Astrocyte of the cerebellum (primary cell): ENCODE measurements around the gene LEKR1.
"Not testable (repeated sequence)": the region's sequence is repeated elsewhere in the genome, so short reads cannot be mapped to it uniquely, and the experiment has no call there.

Experiments used
- DNase-seq: peaks from one replicate; pipeline ENCODE4 v3.0.0-alpha.2; 2011; ENCODE audit warnings: low read depth
- H3K4me3 ChIP-seq: 2 replicates; pipeline ENCODE4 v1.5.1; 2011; ENCODE audit warnings: mild to moderate bottlenecking, low read depth, low read length, moderate library complexity
- in situ Hi-C: cut with HindIII; loops from 2 replicates; pipeline ENCODE4 v1.10.0; 2017; ENCODE audit warnings: low sequenced_read_pairs
- TF ChIP-seq, protein P1 (sequence below): IDR thresholded peaks from 2 replicates; pipeline ENCODE4 v1.5.1; 2012; ENCODE audit warnings: low read length, low read depth, moderate library complexity, mild to moderate bottlenecking; ENCODE audit errors: missing control alignments

LEKR1 gene

DNA sequence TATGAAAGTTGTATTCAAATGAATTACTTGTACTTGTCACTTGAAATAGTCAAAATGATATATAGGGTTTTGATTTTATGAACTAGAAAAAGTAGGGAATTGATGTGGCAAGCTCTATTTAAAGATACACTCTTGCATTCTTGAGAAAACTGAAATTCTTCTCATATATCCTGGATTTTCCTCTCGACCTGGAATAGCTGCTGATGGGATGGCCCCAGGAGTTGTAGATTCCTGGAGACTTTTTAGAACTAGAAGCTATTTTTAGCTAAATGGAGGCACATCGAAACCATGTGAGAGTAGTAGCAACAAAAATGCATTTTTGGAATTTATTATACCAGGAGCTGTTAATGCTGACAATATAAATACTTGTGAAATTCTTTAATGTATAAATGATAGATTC is 125.9 kb downstream of the LEKR1 start:
- in situ Hi-C loops: no loop called here
- DNase-seq: no peak
- TF ChIP-seq, protein P1, sequence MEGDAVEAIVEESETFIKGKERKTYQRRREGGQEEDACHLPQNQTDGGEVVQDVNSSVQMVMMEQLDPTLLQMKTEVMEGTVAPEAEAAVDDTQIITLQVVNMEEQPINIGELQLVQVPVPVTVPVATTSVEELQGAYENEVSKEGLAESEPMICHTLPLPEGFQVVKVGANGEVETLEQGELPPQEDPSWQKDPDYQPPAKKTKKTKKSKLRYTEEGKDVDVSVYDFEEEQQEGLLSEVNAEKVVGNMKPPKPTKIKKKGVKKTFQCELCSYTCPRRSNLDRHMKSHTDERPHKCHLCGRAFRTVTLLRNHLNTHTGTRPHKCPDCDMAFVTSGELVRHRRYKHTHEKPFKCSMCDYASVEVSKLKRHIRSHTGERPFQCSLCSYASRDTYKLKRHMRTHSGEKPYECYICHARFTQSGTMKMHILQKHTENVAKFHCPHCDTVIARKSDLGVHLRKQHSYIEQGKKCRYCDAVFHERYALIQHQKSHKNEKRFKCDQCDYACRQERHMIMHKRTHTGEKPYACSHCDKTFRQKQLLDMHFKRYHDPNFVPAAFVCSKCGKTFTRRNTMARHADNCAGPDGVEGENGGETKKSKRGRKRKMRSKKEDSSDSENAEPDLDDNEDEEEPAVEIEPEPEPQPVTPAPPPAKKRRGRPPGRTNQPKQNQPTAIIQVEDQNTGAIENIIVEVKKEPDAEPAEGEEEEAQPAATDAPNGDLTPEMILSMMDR: no peak

DNA sequence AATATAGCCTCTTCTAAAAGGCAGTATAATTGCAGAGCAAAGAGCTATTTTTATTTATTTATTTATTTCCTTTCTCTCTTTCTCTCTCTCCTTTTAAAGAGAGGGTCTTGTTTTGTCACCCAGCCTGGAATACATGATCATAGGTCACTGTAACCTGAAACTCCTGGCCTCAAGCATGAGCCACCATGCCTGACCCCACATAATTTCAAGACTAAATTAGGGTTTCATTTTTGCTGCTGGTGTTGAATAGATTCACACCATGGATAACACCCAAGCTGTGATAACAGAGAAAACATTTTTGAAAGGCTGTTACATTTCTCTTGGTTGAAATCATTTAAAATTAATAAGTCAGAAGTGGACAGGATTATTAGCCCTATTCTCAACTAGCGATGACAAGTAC is 131.6 kb downstream of the LEKR1 start:
- no peak overlapping the region for H3K4me3 ChIP-seq
- in situ Hi-C loops: no loop called here
- no peak for DNase-seq
- TF ChIP-seq, protein P1: no peak

More for the DNA sequence above, 125.9 kb downstream of the LEKR1 start:
- no peak overlapping the region for H3K4me3 ChIP-seq

DNA sequence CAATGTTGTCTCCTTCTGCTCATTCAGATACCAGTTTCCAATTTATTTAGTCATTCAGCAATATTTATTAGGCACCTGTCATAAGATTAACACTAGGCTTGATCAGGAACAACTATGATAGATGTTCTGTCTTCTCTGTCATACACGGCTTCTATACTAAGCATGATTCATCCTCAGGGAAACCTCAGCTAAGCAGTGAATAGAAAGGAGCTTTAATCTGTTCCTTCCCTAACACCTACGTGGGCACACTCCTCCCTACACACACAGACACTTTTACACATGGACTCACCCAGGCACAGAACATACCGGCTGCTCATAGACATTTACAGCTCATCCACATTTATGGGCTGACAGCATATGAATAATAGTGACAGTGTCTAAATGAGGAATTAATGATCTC is 136.9 kb downstream of the LEKR1 start:
- no peak overlapping the region for H3K4me3 ChIP-seq
- DNase-seq: no peak
- in situ Hi-C loops: no loop called here
- TF ChIP-seq, protein P1: no peak

DNA sequence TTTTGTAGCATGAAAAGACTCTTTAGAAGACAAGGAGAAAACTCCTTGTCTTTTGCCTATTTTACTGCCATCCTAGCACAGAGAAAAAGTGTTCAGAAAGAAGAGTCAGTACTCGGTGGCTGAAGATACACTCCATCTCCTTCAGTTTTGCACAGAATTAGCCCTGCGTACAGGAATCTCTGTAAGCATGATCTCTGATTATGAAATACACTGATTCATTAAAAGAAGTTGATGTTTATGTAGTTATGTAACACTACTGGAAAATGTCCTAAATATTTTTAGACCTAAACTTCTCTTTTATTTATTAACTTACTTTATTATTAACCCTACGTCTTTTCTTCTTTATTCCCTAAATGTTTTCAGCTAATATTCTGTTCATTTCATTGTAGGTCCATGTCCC is 138.4 kb downstream of the LEKR1 start:
- H3K4me3 ChIP-seq: no peak overlapping the region
- TF ChIP-seq, protein P1: no peak
- in situ Hi-C loops: no loop called here
- DNase-seq: no peak

DNA sequence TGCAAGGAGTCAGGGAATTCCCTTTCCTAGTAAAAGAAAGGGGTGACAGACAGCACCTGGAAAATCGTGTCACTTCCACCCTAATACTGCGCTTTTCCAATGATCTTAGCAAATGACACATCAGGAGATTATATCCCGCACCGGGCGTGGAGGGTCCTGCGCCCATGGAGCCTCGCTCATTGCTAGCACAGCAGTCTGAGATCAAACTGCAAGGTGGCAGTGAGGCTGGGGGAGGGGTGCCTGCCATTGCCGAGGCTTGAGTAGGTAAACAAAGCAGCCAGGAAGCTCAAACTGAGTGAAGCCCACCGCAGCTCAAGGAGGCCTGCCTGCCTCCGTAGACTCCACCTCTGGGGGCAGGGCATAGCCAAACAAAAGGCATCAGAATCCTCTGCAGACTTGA is 140.2 kb downstream of the LEKR1 start:
- in situ Hi-C loops, H3K4me3 ChIP-seq, DNase-seq: not testable (repeated sequence)

DNA sequence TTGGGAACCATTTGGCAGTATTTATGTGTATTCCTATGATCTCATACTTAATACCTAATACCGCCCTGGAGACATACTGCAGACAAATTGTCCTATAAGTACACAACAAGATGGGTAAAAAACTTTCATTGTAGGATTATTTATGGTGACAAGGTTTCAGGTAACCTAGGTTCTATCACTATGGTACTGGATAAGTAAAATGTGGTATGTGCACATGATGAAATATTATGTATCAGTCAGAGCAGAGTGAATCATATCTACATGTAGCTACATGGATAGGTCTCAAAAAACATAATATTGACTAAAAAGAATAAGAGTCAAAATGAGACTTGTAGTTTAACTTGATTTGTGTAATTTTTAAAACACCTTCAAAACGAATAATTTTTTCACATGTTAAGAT is 147.8 kb downstream of the LEKR1 start:
- TF ChIP-seq, protein P1: no peak
- in situ Hi-C loops: no loop called here
- H3K4me3 ChIP-seq: no peak overlapping the region
- DNase-seq: no peak

DNA sequence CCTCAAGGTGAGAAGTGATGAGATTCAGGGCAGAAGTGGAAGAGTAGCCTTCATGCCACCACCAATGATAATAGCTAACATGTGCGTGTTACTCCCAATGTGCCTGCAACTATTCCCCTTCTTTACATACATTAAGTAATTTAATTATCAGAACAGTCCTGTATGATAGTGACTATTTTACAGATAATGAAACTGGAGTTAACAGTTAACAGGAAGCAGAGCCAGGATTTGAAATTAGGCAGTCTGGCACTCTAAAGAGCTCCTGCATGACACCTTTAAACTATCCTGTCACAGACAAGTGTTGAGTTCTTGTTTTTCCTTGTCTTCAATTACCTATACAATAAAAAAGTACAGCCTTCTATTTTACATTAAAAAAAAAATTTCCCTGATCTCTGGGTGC is 148.8 kb downstream of the LEKR1 start:
- DNase-seq: no peak
- TF ChIP-seq, protein P1: no peak
- in situ Hi-C loops: no loop called here

More for the DNA sequence above, 148.8 kb downstream of the LEKR1 start:
- H3K4me3 ChIP-seq: no peak overlapping the region
